ENCODE measurements around the gene NOTUM.

GRCh38 chr17:81915331-81915730, 45.7 kb downstream of the NOTUM start:
- TF ChIP-seq, protein P1, sequence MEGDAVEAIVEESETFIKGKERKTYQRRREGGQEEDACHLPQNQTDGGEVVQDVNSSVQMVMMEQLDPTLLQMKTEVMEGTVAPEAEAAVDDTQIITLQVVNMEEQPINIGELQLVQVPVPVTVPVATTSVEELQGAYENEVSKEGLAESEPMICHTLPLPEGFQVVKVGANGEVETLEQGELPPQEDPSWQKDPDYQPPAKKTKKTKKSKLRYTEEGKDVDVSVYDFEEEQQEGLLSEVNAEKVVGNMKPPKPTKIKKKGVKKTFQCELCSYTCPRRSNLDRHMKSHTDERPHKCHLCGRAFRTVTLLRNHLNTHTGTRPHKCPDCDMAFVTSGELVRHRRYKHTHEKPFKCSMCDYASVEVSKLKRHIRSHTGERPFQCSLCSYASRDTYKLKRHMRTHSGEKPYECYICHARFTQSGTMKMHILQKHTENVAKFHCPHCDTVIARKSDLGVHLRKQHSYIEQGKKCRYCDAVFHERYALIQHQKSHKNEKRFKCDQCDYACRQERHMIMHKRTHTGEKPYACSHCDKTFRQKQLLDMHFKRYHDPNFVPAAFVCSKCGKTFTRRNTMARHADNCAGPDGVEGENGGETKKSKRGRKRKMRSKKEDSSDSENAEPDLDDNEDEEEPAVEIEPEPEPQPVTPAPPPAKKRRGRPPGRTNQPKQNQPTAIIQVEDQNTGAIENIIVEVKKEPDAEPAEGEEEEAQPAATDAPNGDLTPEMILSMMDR (IDR thresholded peaks at IDR 0.05 in 4 of 5, conservative IDR thresholded peaks at IDR 0.05 in 1 of 5): no peak
- TF ChIP-seq POLR2A (IDR thresholded peaks at IDR 0.05): no peak

Data from gastrocnemius medialis (tissue), 4 donors.